ENCODE data around the gene GNGT1.
A peak's percentile ranks its signal among the peaks of the same experiment; 100 is the strongest.

Gene GNGT1

GRCh38 chr7:93920496-93921182 is 14.3 kb downstream of the GNGT1 start:
- no peak overlapping the region for H3K4me3 ChIP-seq (ENCODE audit: low read length)
- TF ChIP-seq CTCF (IDR thresholded peaks at IDR 0.05; ENCODE audit: insufficient read depth, low read depth, low read length, missing control alignments) = no peak
- DNase-seq (ENCODE audit: low read depth) = no peak

GRCh38 chr7:93921186-93921585 is 14.8 kb downstream of the GNGT1 start:
- no peak for TF ChIP-seq CTCF (IDR thresholded peaks at IDR 0.05; ENCODE audit: insufficient read depth, low read depth, low read length, missing control alignments)
- peak overlapping the region; percentile 51 for H3K4me3 ChIP-seq (ENCODE audit: low read length)
- no peak for DNase-seq (ENCODE audit: low read depth)

GRCh38 chr7:93921607-93922566 is 15.5 kb downstream of the GNGT1 start, which contains the start of gene GNG11:
Gene GNG11 (plus strand): TSS chr7:93921735. CDS start chr7:93922138, 403 bp downstream.
- no peak for TF ChIP-seq CTCF (IDR thresholded peaks at IDR 0.05; ENCODE audit: insufficient read depth, low read depth, low read length, missing control alignments)
- peak within 1 kb of the TSS; percentile 51 for H3K4me3 ChIP-seq (ENCODE audit: low read length)
- peak; percentile 37 for DNase-seq (ENCODE audit: low read depth)

- DNase-seq (ENCODE audit: low read depth) = no peak
- no peak overlapping the region for H3K4me3 ChIP-seq (ENCODE audit: low read length)
- TF ChIP-seq CTCF (IDR thresholded peaks at IDR 0.05; ENCODE audit: insufficient read depth, low read depth, low read length, missing control alignments) = no peak
Measured at GRCh38 chr7:93923296-93923695, 16.9 kb downstream of the GNGT1 start.

GRCh38 chr7:93923942-93924341 is 17.6 kb downstream of the GNGT1 start:
- no peak for DNase-seq (ENCODE audit: low read depth)
- TF ChIP-seq CTCF (IDR thresholded peaks at IDR 0.05; ENCODE audit: insufficient read depth, low read depth, low read length, missing control alignments) = no peak
- no peak overlapping the region for H3K4me3 ChIP-seq (ENCODE audit: low read length)

- TF ChIP-seq CTCF (IDR thresholded peaks at IDR 0.05; ENCODE audit: insufficient read depth, low read depth, low read length, missing control alignments) = no peak
- no peak overlapping the region for H3K4me3 ChIP-seq (ENCODE audit: low read length)
- DNase-seq (ENCODE audit: low read depth) = no peak
Measured at GRCh38 chr7:93926800-93927199, 20.4 kb downstream of the GNGT1 start.

Measured in epithelial cell of esophagus (primary cell).